IMR-90 (cell line): Measurements from ENCODE around the gene FAM227B. TPM values are rescaled to one million over a fixed set of nuclear protein-coding genes. Genes with fewer than 3 reads are reported as not detected.

Experiments used
- ATAC-seq: fragments of 200-7000 bp; cut with Tn5 transposase; 2 replicates; pipeline ENCODE4 v1.9.1; 2020; ENCODE audit warnings: low read depth, mild to moderate bottlenecking, moderate library complexity
- BruUV-seq: library from RNA; stranded (reverse); fragments of 400-500 nt; replicated peaks from 2 replicates; lab custom pipeline; 2021; lab: Mats Ljungman, UMichigan
- CTCF ChIA-PET: fragments of 300-600 bp; formaldehyde crosslinking; extraction: SDS; loops from one replicate; lab custom pipeline; 2021; ENCODE audit warnings: antibody characterized with exemption; lab: Yijun Ruan, JAX
- POLR2A ChIA-PET: fragments of 300-600 bp; sonication (Branson Sonifier 250); formaldehyde crosslinking; loops from one replicate; lab custom pipeline; 2022; ENCODE audit warnings: antibody characterized with exemption; ENCODE audit not compliant: unreplicated experiment; lab: Charles Lee
- DNase-seq: peaks from one replicate; pipeline ENCODE4 v3.0.0; 2013
- H2AFZ ChIP-seq: replicated peaks from 2 replicates; pipeline ENCODE3; 2013; ENCODE audit warnings: low read length, mild to moderate bottlenecking; ENCODE audit not compliant: poor library complexity
- H2AK5ac ChIP-seq: 2 replicates; pipeline ENCODE4 v1.6.1; 2013; ENCODE audit warnings: low read depth, low read length, inconsistent platforms
- H2AK9ac ChIP-seq: replicated peaks from 2 replicates; pipeline ENCODE3; 2013; ENCODE audit warnings: mild to moderate bottlenecking, low read depth, low read length, moderate library complexity; ENCODE audit not compliant: poor library complexity
- H2BK120ac ChIP-seq: 2 replicates; pipeline ENCODE4 v1.6.1; 2013; ENCODE audit warnings: low read depth, low read length, inconsistent platforms
- H2BK15ac ChIP-seq: 3 replicates; pipeline ENCODE4 v1.6.1; 2013; ENCODE audit warnings: low read depth, low read length, inconsistent platforms
- H2BK20ac ChIP-seq: 2 replicates; pipeline ENCODE4 v1.6.1; 2013; ENCODE audit warnings: low read depth, mild to moderate bottlenecking, inconsistent platforms, low read length, moderate library complexity
- H2BK5ac ChIP-seq: 2 replicates; pipeline ENCODE4 v1.6.1; 2013; ENCODE audit warnings: mild to moderate bottlenecking, low read depth, low read length, inconsistent platforms; ENCODE audit not compliant: poor library complexity, severe bottlenecking
- H3K14ac ChIP-seq: replicated peaks from 2 replicates; pipeline ENCODE4 v1.6.1; 2013; ENCODE audit warnings: low read depth, low read length, inconsistent platforms
- H3K18ac ChIP-seq: 2 replicates; pipeline ENCODE4 v1.6.1; 2013; ENCODE audit warnings: low read depth, low read length, control low read depth
- H3K23ac ChIP-seq: 2 replicates; pipeline ENCODE4 v1.6.1; 2013; ENCODE audit warnings: low read depth, low read length, inconsistent platforms
- H3K27ac ChIP-seq: 2 replicates; pipeline ENCODE4 v1.5.1; 2013; ENCODE audit warnings: mild to moderate bottlenecking, control low read depth, low read length; ENCODE audit not compliant: insufficient read depth
- H3K27me3 ChIP-seq: 2 replicates; pipeline ENCODE4 v1.6.1; 2013; ENCODE audit warnings: low read length; ENCODE audit not compliant: control insufficient read depth, insufficient read depth
- H3K36me3 ChIP-seq: 2 replicates; pipeline ENCODE4 v1.6.1; 2013; ENCODE audit warnings: low read length, mixed read lengths; ENCODE audit not compliant: control insufficient read depth, insufficient read depth
- H3K4ac ChIP-seq: 2 replicates; pipeline ENCODE4 v1.6.1; 2013; ENCODE audit warnings: low read depth, low read length, inconsistent platforms
- H3K4me1 ChIP-seq: 2 replicates; pipeline ENCODE4 v1.6.1; 2013; ENCODE audit warnings: low read length, mixed read lengths; ENCODE audit not compliant: control insufficient read depth, insufficient read depth
- H3K4me2 ChIP-seq: 2 replicates; pipeline ENCODE4 v1.6.1; 2013; ENCODE audit warnings: low read depth, mild to moderate bottlenecking, control low read depth, low read length, moderate library complexity
- H3K4me3 ChIP-seq: 2 replicates; pipeline ENCODE4 v1.5.1; 2013; ENCODE audit warnings: low read depth, mild to moderate bottlenecking, control low read depth, low read length, moderate library complexity; ENCODE audit not compliant: insufficient read depth
- H3K56ac ChIP-seq: 2 replicates; pipeline ENCODE4 v1.6.1; 2013; ENCODE audit warnings: low read length, inconsistent platforms; ENCODE audit not compliant: insufficient read depth; ENCODE audit errors: extremely low read depth
- H3K79me1 ChIP-seq, 2 experiments: 2 replicates each; pipeline ENCODE4 v1.6.1; 2013; ENCODE audit warnings: low read length in 2 of 2, inconsistent platforms in 1 of 2, low read depth in 1 of 2
- H3K9ac ChIP-seq: 2 replicates; pipeline ENCODE4 v1.6.1; 2013; ENCODE audit warnings: low read depth, low read length, control low read depth
- H3K9me1 ChIP-seq: 2 replicates; pipeline ENCODE4 v1.6.1; 2013; ENCODE audit warnings: low read length, inconsistent platforms; ENCODE audit not compliant: insufficient read depth
- H3K9me3 ChIP-seq: 2 replicates; pipeline ENCODE4 v1.6.1; 2013; ENCODE audit warnings: low read length; ENCODE audit not compliant: control insufficient read depth, insufficient read depth
- H4K20me1 ChIP-seq: 2 replicates; pipeline ENCODE4 v1.6.1; 2013; ENCODE audit warnings: low read length, inconsistent platforms; ENCODE audit not compliant: insufficient read depth
- H4K5ac ChIP-seq: 2 replicates; pipeline ENCODE4 v1.6.1; 2013; ENCODE audit warnings: mild to moderate bottlenecking, low read depth, low read length, control low read depth
- H4K8ac ChIP-seq, 2 experiments: 2 replicates each; pipeline ENCODE4 v1.6.1; 2013; ENCODE audit warnings: low read depth in 2 of 2, low read length in 2 of 2, control low read depth in 1 of 2, inconsistent platforms in 1 of 2
- H4K91ac ChIP-seq: 2 replicates; pipeline ENCODE4 v1.6.1; 2013; ENCODE audit warnings: low read depth, low read length, inconsistent platforms; ENCODE audit not compliant: insufficient read depth
- MAFK ChIP-seq: IDR thresholded peaks from 2 replicates; pipeline ENCODE4 v1.6.1; 2012; ENCODE audit warnings: low read depth, low read length, improper control_type of control experiment
- SMC3 ChIP-seq: fragments of 150-350 bp; IDR thresholded peaks from 2 replicates; pipeline ENCODE4 v1.6.1; 2016; ENCODE audit warnings: low read depth, mild to moderate bottlenecking, antibody characterized with exemption, low read length, moderate library complexity
- WGBS, 2 experiments: methylation state at CpG; one replicate each; pipeline versions ENCODE4 v1.1.5 to v1.1.7; 2013; ENCODE audit warnings: missing lambda C conversion rate in 2 of 2; ENCODE audit not compliant: insufficient read length in 1 of 2; ENCODE audit errors: extremely low coverage in 2 of 2; 5-methylcytosine and 5-hydroxymethylcytosine counted together
- dilution Hi-C: fragments of 300-500 bp; cut with HindIII; formaldehyde crosslinking; loops from one replicate; pipeline ENCODE4 v1.14.3; 2018; ENCODE audit warnings: low sequenced_read_pairs; ENCODE audit not compliant: unreplicated experiment
- in situ Hi-C: fragments of 300-500 bp; cut with MboI; formaldehyde crosslinking; loops from 3 replicates; pipeline ENCODE4 v1.14.3; 2019; ENCODE audit warnings: low sequenced_read_pairs, inconsistent platforms, mixed read lengths
- intact Hi-C: fragments of 100-400 bp; cut with micrococcal nuclease; formaldehyde crosslinking; loops from 2 replicates; pipeline ENCODE4 v1.10.0; 2022
- polyA plus RNA-seq, 3 experiments: library from polyadenylated mRNA; depleted of rRNA; stranded (reverse); fragments of >200 nt; gene quantifications; 2 replicates each; pipeline ENCODE4 v1.2.3, GENCODE V29; 2012; ENCODE audit warnings: low replicate concordance in 1 of 3
- total RNA-seq: library from RNA; depleted of rRNA; stranded (reverse); fragments of >200 nt; gene quantifications from 2 replicates; pipeline ENCODE4 v1.2.3, GENCODE V29; 2012

FAM227B gene
- total and polyA plus RNA-seq, 2 of the 4 experiments (the other 2 are of a cell fraction): 1.8 to 3.0 TPM

- Histone ChIP-seq H4K5ac (no peak overlapping the region; the same call in 1 of the 2 replicates), H3K9ac (no peak overlapping the region), H3K27ac (no peak overlapping the region), H3K79me1 (peaks cover 12 to 16% of the 10 kb centered on the region in 2 experiments), H2BK20ac (no peak overlapping the region), H3K9me3 (no peaks in the 10 kb centered on the region), H4K20me1 (no peaks in the 10 kb centered on the region), H3K4me3 (no peak overlapping the region), H2BK5ac (peak overlapping the region; percentile 18), H3K36me3 (peaks cover 16% of the 10 kb centered on the region), H3K4me1 (peaks cover 3% of the 10 kb centered on the region; the same call in 1 of the 2 replicates), H3K9me1 (0 out of 2 replicates have a peak, but pooled peaks cover 3% of the 10 kb centered on the region), H3K18ac (peak overlapping the region; percentile 57; the same call in 1 of the 2 replicates), H3K23ac (no peak overlapping the region), H2AFZ (no peak overlapping the region), H3K4me2 (no peak overlapping the region), H3K14ac (no peak overlapping the region), H3K27me3 (no peaks in the 10 kb centered on the region), H2AK9ac (no peak overlapping the region), H4K8ac (no peak overlapping the region; a peak in 1 of 4 replicates), H2AK5ac (no peak overlapping the region), H3K56ac (no peak overlapping the region), H2BK120ac (no peak overlapping the region), H4K91ac (no peak overlapping the region), H3K4ac (no peak overlapping the region), H2BK15ac (no peak overlapping the region)
- TF ChIP-seq MAFK: peak; percentile 76
- no peak for TF ChIP-seq SMC3
- 100% methylated on average over 1 of the region's 2 CpGs; no CpG with 5 or more reads in 1 of the 2 experiments for WGBS, 2 experiments
- CTCF ChIA-PET: interaction anchor here (0.5 to 0.7 kb wide), 3 partner anchors 9 to 797 kb away, joined by 3 to 4 read pairs (median 3); no protein-coding TSS in a partner anchor
- intact Hi-C loops: no loop called here
- POLR2A ChIA-PET: interaction anchor here (0.6 kb wide), 1 partner anchor 418 kb away, joined by 6 read pairs; no protein-coding TSS in a partner anchor
- dilution Hi-C loops: no loop called here
- DNase-seq (no peak), ATAC-seq (no peak)
- in situ Hi-C loops: no loop called here
- BruUV-seq: TSS peak; percentile 1
These were observed 148.3 kb downstream of the FAM227B start for GRCh38 chr15:49472338-49472737.
